GM18507 (cell line): ENCODE results near the gene BAZ2A.

Source experiments
- DNase-seq: peaks from one replicate; pipeline ENCODE4 v3.0.0; 2011; ENCODE audit warnings: low read depth; ENCODE audit not compliant: insufficient read length; ENCODE audit errors: extremely low spot score
- FAIRE-seq: peaks from 2 replicates; lab custom pipeline; 2011; peaks lifted over from hg19 to GRCh38; lab: Jason Lieb, UNC

BAZ2A gene

DNA sequence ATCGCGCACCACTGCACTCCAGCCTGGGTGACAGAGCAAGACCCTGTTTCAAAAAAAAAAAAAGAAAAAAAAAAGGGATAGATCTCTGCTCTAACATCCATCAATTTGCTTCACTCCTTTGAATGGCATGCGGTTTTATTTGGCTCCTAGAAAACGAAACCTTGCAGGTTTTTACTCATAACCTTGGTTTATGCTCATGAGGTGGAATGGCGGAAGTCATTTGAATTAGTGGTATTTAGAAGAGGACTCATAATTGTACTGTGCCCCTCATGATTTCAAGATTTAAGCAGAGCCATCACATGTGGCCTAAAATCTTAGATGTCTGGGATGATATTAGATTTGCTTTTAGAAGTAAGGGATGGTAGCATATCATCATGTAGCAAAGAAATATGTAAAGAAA lies 79.1 kb downstream of the BAZ2A start:
- no peak for DNase-seq
- no peak for FAIRE-seq

DNA sequence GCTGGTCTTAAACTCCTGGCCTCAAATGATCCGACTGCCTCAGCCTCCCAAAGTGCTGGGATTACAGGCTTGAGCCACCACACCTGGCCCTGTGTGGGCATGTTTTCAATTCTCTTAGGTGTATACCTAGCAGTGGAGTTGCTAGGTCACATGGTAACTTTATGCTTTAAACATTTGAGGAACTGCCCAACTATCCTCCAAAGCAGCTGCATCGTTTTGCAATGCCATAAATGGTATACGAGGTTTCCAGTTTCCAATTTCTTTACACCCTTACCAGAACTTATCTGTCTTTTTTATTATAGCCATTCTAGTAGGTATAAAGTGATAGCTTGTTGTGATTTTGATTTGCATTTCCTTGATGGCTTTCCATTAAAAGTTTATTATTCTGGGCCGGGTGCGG lies 83.4 kb downstream of the BAZ2A start:
- no peak for FAIRE-seq
- DNase-seq: no peak
